HFF-Myc (cell line): ENCODE measurements around the gene SNAI1.
"Not testable (repeated sequence)": the region's sequence is repeated elsewhere in the genome, so short reads cannot be mapped to it uniquely, and the experiment has no call there.

ENCODE experiments used
- DNase-seq: peaks from one replicate; pipeline ENCODE4 v3.0.0-alpha.2; 2011; ENCODE audit warnings: low read depth; ENCODE audit errors: extremely low read depth
- H3K4me3 ChIP-seq: replicated peaks from 2 replicates; pipeline ENCODE4 v1.5.1; 2011; ENCODE audit warnings: low read depth, mild to moderate bottlenecking, control low read depth, low read length
- CTCF ChIP-seq: IDR thresholded peaks from 2 replicates; pipeline ENCODE4 v1.5.1; 2012; ENCODE audit warnings: mild to moderate bottlenecking, low read depth, low read length, control low read depth; ENCODE audit errors: missing control alignments

SNAI1 gene

GRCh38 chr20:49973981-49974380, 8.8 kb upstream of the SNAI1 start:
- no peak for TF ChIP-seq CTCF
- H3K4me3 ChIP-seq = no peak overlapping the region
- no peak for DNase-seq

- TF ChIP-seq CTCF = no peak
- no peak overlapping the region for H3K4me3 ChIP-seq
- no peak for DNase-seq
Measured at GRCh38 chr20:49976542-49976941, 6.2 kb upstream of the SNAI1 start.

GRCh38 chr20:49977740-49978139, 5.0 kb upstream of the SNAI1 start:
- not testable (repeated sequence) for DNase-seq, H3K4me3 ChIP-seq

GRCh38 chr20:49978685-49979029, 4.1 kb upstream of the SNAI1 start:
- no peak overlapping the region for H3K4me3 ChIP-seq
- TF ChIP-seq CTCF = no peak
- DNase-seq = no peak

- H3K4me3 ChIP-seq = 0 out of 2 replicates have a peak overlapping the region, but pooled peaks have one; percentile 4
- DNase-seq = no peak
- TF ChIP-seq CTCF = peak; percentile 99
Measured at GRCh38 chr20:49979030-49979832, 3.5 kb upstream of the SNAI1 start.

- no peak for TF ChIP-seq CTCF
- DNase-seq = no peak
- H3K4me3 ChIP-seq = no peak overlapping the region
Measured at GRCh38 chr20:49980140-49981008, 2.4 kb upstream of the SNAI1 start.
